Loucy (cell line): Measurements from ENCODE around the gene PCSK2.

Experiments
- H2AFZ ChIP-seq: fragments of 200-600 bp; sonication (generic); 2 replicates; pipeline ENCODE4 v1.6.0; 2016; ENCODE audit warnings: antibody characterized with exemption, mild to moderate bottlenecking, low read length, moderate library complexity
- H3F3A ChIP-seq: fragments of 200-600 bp; 2 replicates; pipeline ENCODE4 v1.6.0; 2016; ENCODE audit warnings: antibody characterized with exemption, low read depth, mild to moderate bottlenecking
- H3K27me3 ChIP-seq: fragments of 200-600 bp; sonication (generic); 2 replicates; pipeline ENCODE4 v1.6.1; 2014; ENCODE audit warnings: low read length, mild to moderate bottlenecking; ENCODE audit not compliant: insufficient read depth, poor library complexity, severe bottlenecking
- H3K36me3 ChIP-seq: fragments of 200-600 bp; sonication (generic); 2 replicates; pipeline ENCODE4 v1.6.1; 2016; ENCODE audit warnings: low read length; ENCODE audit not compliant: insufficient read depth
- H3K4me1 ChIP-seq: fragments of 200-600 bp; sonication (generic); 2 replicates; pipeline ENCODE4 v1.5.1; 2014; ENCODE audit warnings: low read length, mild to moderate bottlenecking; ENCODE audit not compliant: insufficient read depth, poor library complexity, severe bottlenecking
- H3K4me2 ChIP-seq: fragments of 200-600 bp; sonication (generic); 2 replicates; pipeline ENCODE4 v1.6.0; 2014; ENCODE audit warnings: antibody characterized with exemption, low read length, low read depth, mild to moderate bottlenecking; ENCODE audit not compliant: poor library complexity, severe bottlenecking
- H3K4me3 ChIP-seq: fragments of 200-600 bp; sonication (generic); 2 replicates; pipeline ENCODE4 v1.5.1; 2014; ENCODE audit warnings: low read length, mild to moderate bottlenecking, mixed read lengths; ENCODE audit not compliant: poor library complexity, severe bottlenecking
- H3K79me2 ChIP-seq: fragments of 200-600 bp; sonication (generic); 2 replicates; pipeline ENCODE4 v1.6.1; 2014; ENCODE audit warnings: low read length; ENCODE audit not compliant: insufficient read depth
- H3K9ac ChIP-seq: fragments of 200-600 bp; sonication (generic); 2 replicates; pipeline ENCODE4 v1.6.0; 2014; ENCODE audit warnings: mild to moderate bottlenecking, low read depth, low read length, moderate library complexity; ENCODE audit not compliant: poor library complexity, severe bottlenecking
- H3K9me2 ChIP-seq: fragments of 200-600 bp; sonication (generic); replicated peaks from 2 replicates; pipeline ENCODE4 v1.6.1; 2016; ENCODE audit warnings: low read depth, low read length, mixed read lengths
- H3K9me3 ChIP-seq: fragments of 200-600 bp; sonication (generic); 2 replicates; pipeline ENCODE4 v1.6.1; 2014; ENCODE audit warnings: mild to moderate bottlenecking, antibody characterized with exemption, low read length, low read depth; ENCODE audit not compliant: insufficient read depth
- H4K20me1 ChIP-seq: fragments of 200-600 bp; sonication (generic); 2 replicates; pipeline ENCODE4 v1.6.0; 2014; ENCODE audit warnings: antibody characterized with exemption, low read length, mild to moderate bottlenecking; ENCODE audit not compliant: insufficient read depth, poor library complexity, severe bottlenecking
- CTCF ChIP-seq: fragments of 200-600 bp; sonication (generic); conservative IDR thresholded peaks from 2 replicates; pipeline ENCODE4 v1.5.1; 2014; ENCODE audit warnings: mild to moderate bottlenecking, antibody characterized with exemption, low read length
- EZH2phosphoT487 ChIP-seq: fragments of 200-600 bp; IDR thresholded peaks from 2 replicates; pipeline ENCODE4 v1.6.1; 2018; ENCODE audit warnings: antibody characterized with exemption, mild to moderate bottlenecking, moderate library complexity, borderline replicate concordance

Gene PCSK2

GRCh38 chr20:17327185-17328148 is 100.6 kb downstream of the PCSK2 start:
- no peak overlapping the region for H3K4me3 ChIP-seq
- no peak overlapping the region for H3K9ac ChIP-seq
- H4K20me1 ChIP-seq, result no peaks in the 10 kb centered on the region
- H3K27me3 ChIP-seq, result no peaks in the 10 kb centered on the region
- no peaks in the 10 kb centered on the region for H3K9me2 ChIP-seq
- no peaks in the 10 kb centered on the region for H3F3A ChIP-seq
- no peaks in the 10 kb centered on the region for H3K79me2 ChIP-seq
- no peaks in the 10 kb centered on the region for H3K4me1 ChIP-seq
- no peak overlapping the region for H3K4me2 ChIP-seq
- H3K9me3 ChIP-seq, result 0 out of 2 replicates have a peak, but pooled peaks cover 3% of the 10 kb centered on the region
- TF ChIP-seq CTCF (no peak), EZH2phosphoT487 (no peak)
- H3K36me3 ChIP-seq, result no peaks in the 10 kb centered on the region
- H2AFZ ChIP-seq, result no peak overlapping the region

GRCh38 chr20:17334932-17335331 is 108.1 kb downstream of the PCSK2 start:
- Histone ChIP-seq H3K79me2 (no peaks in the 10 kb centered on the region), H3K9me2 (no peaks in the 10 kb centered on the region), H3K4me3 (no peak overlapping the region), H3K9me3 (no peaks in the 10 kb centered on the region), H3K9ac (no peak overlapping the region), H3K36me3 (no peaks in the 10 kb centered on the region), H3K4me2 (no peak overlapping the region), H3K4me1 (no peaks in the 10 kb centered on the region), H3K27me3 (no peaks in the 10 kb centered on the region), H4K20me1 (no peaks in the 10 kb centered on the region), H2AFZ (no peak overlapping the region), H3F3A (no peaks in the 10 kb centered on the region)
- TF ChIP-seq CTCF (no peak), EZH2phosphoT487 (no peak)

GRCh38 chr20:17339000-17339399 is 112.2 kb downstream of the PCSK2 start:
- Histone ChIP-seq H2AFZ (no peak overlapping the region), H3K4me2 (no peak overlapping the region), H3K4me3 (no peak overlapping the region), H3K79me2 (no peaks in the 10 kb centered on the region), H3K9ac (no peak overlapping the region), H3K4me1 (no peaks in the 10 kb centered on the region), H3K9me2 (no peaks in the 10 kb centered on the region), H3K9me3 (no peaks in the 10 kb centered on the region), H3F3A (no peaks in the 10 kb centered on the region), H4K20me1 (no peaks in the 10 kb centered on the region), H3K27me3 (no peaks in the 10 kb centered on the region), H3K36me3 (no peaks in the 10 kb centered on the region)
- TF ChIP-seq EZH2phosphoT487, result no peak
- TF ChIP-seq CTCF, result no peak
